Subcutaneous abdominal adipose tissue (tissue), 5 donors: Measurements from ENCODE around the gene ABCF2.

Experiments
- H3K27ac ChIP-seq: one replicate; pipeline ENCODE4 v1.7.0; 2013; ENCODE audit warnings: low read depth, mild to moderate bottlenecking, inconsistent platforms, low read length, moderate library complexity
- H3K27me3 ChIP-seq, 5 donors: one replicate each; pipeline ENCODE4 v1.7.0; 2013; ENCODE audit warnings: low read length in 5 of 5, inconsistent platforms in 1 of 5; ENCODE audit not compliant: control insufficient read depth in 5 of 5, insufficient read depth in 4 of 5
- H3K36me3 ChIP-seq, 5 donors: one replicate each; pipeline ENCODE4 v1.7.0; 2013; ENCODE audit warnings: low read length in 5 of 5; ENCODE audit not compliant: control insufficient read depth in 5 of 5, insufficient read depth in 5 of 5
- H3K4me1 ChIP-seq, 5 donors: one replicate each; pipeline ENCODE4 v1.7.0; 2013; ENCODE audit warnings: low read length in 5 of 5, mild to moderate bottlenecking in 3 of 5, moderate library complexity in 1 of 5; ENCODE audit not compliant: control insufficient read depth in 5 of 5, insufficient read depth in 5 of 5
- H3K4me3 ChIP-seq, 5 donors: one replicate each; pipeline ENCODE4 v1.7.0; 2013; ENCODE audit warnings: low read length in 5 of 5, low read depth in 1 of 5
- H3K9ac ChIP-seq, 5 donors: one replicate each; pipeline ENCODE4 v1.7.0; 2013; ENCODE audit warnings: low read length in 5 of 5, mild to moderate bottlenecking in 4 of 5, moderate library complexity in 3 of 5
- H3K9me3 ChIP-seq, 5 donors: one replicate each; pipeline ENCODE4 v1.7.0; 2013; ENCODE audit warnings: low read length in 5 of 5; ENCODE audit not compliant: control insufficient read depth in 5 of 5
- donor health status: healthy.
- donor health status: healthy.
- donor health status: healthy.
- donor health status: healthy.
- donor health status: healthy.

ABCF2 gene

GRCh38 chr7:151254316-151254715 is 27.3 kb upstream of the ABCF2 start:
- H3K36me3 ChIP-seq, result no peaks in the 10 kb centered on the region
- peak overlapping the region in 1 of 5 donors; percentile 35 for H3K9ac ChIP-seq
- no peaks in the 10 kb centered on the region for H3K9me3 ChIP-seq
- H3K4me3 ChIP-seq, result no peak overlapping the region
- peaks cover 3 to 50% (median 37%) of the 10 kb centered on the region in 5 donors for H3K4me1 ChIP-seq
- H3K27me3 ChIP-seq, result peaks cover 0 to 12% (median 8%) of the 10 kb centered on the region in 5 donors
- no peak overlapping the region for H3K27ac ChIP-seq

GRCh38 chr7:151252961-151253711 is 26.1 kb upstream of the ABCF2 start:
- H3K27ac ChIP-seq, result no peak overlapping the region
- H3K4me1 ChIP-seq, result peaks cover 3 to 56% (median 44%) of the 10 kb centered on the region in 5 donors
- H3K9me3 ChIP-seq, result no peaks in the 10 kb centered on the region
- peak overlapping the region in 2 of 5 donors; percentile 35 to 81 for H3K9ac ChIP-seq
- peaks cover 0 to 12% (median 8%) of the 10 kb centered on the region in 5 donors for H3K27me3 ChIP-seq
- peak overlapping the region in 2 of 5 donors; percentile 66 to 68 for H3K4me3 ChIP-seq
- no peaks in the 10 kb centered on the region for H3K36me3 ChIP-seq

- H3K9me3 ChIP-seq, result no peaks in the 10 kb centered on the region
- H3K9ac ChIP-seq, result peak overlapping the region in 3 of 5 donors; percentile 72 to 81 (median 73)
- peaks cover 3 to 61% (median 50%) of the 10 kb centered on the region in 5 donors for H3K4me1 ChIP-seq
- H3K27ac ChIP-seq, result no peak overlapping the region
- H3K4me3 ChIP-seq, result peak overlapping the region; percentile 66 to 78 (median 68)
- no peaks in the 10 kb centered on the region for H3K36me3 ChIP-seq
- peaks cover 0 to 10% (median 5%) of the 10 kb centered on the region in 5 donors for H3K27me3 ChIP-seq
Measured at GRCh38 chr7:151252561-151252835, 25.5 kb upstream of the ABCF2 start.

- Histone ChIP-seq H3K4me3 (peak overlapping the region; percentile 66 to 78 (median 68)), H3K27ac (peak overlapping the region; percentile 30), H3K27me3 (peaks cover 0 to 10% (median 3%) of the 10 kb centered on the region in 5 donors), H3K36me3 (no peaks in the 10 kb centered on the region), H3K4me1 (peaks cover 4 to 67% (median 55%) of the 10 kb centered on the region in 5 donors), H3K9me3 (no peaks in the 10 kb centered on the region), H3K9ac (peak overlapping the region in 4 of 5 donors; percentile 65 to 81 (median 72))
Measured at GRCh38 chr7:151251689-151252560, 24.9 kb upstream of the ABCF2 start.

- Histone ChIP-seq H3K4me1 (peaks cover 6 to 66% (median 59%) of the 10 kb centered on the region in 5 donors), H3K27me3 (peaks cover 0 to 8% (median 0%) of the 10 kb centered on the region in 5 donors), H3K9ac (peak overlapping the region in 3 of 5 donors; percentile 53 to 64 (median 61))
Measured at GRCh38 chr7:151251328-151251688, 24.3 kb upstream of the ABCF2 start.

GRCh38 chr7:151250181-151251132 is 23.5 kb upstream of the ABCF2 start:
- Histone ChIP-seq H3K27ac (no peak overlapping the region), H3K4me1 (peaks cover 6 to 73% (median 67%) of the 10 kb centered on the region in 5 donors), H3K4me3 (peak overlapping the region in 4 of 5 donors; percentile 22 to 68 (median 60)), H3K9ac (peak overlapping the region in 2 of 5 donors; percentile 31 to 45), H3K9me3 (no peaks in the 10 kb centered on the region), H3K27me3 (peaks cover 0 to 16% (median 0%) of the 10 kb centered on the region in 5 donors), H3K36me3 (no peaks in the 10 kb centered on the region)

More at GRCh38 chr7:151251328-151251688, 24.3 kb upstream of the ABCF2 start:
- Histone ChIP-seq H3K36me3 (no peaks in the 10 kb centered on the region), H3K4me3 (peak overlapping the region; percentile 42 to 69 (median 66)), H3K27ac (peak overlapping the region; percentile 30), H3K9me3 (no peaks in the 10 kb centered on the region)

GRCh38 chr7:151249732-151250072 is 22.7 kb upstream of the ABCF2 start:
- peaks cover 6 to 79% (median 73%) of the 10 kb centered on the region in 5 donors for H3K4me1 ChIP-seq
- peak overlapping the region in 2 of 5 donors; percentile 31 to 45 for H3K9ac ChIP-seq
- peak overlapping the region in 4 of 5 donors; percentile 22 to 63 (median 57) for H3K4me3 ChIP-seq
- peak overlapping the region; percentile 72 for H3K27ac ChIP-seq
- H3K27me3 ChIP-seq, result peaks cover 0 to 17% (median 3%) of the 10 kb centered on the region in 5 donors
- H3K36me3 ChIP-seq, result no peaks in the 10 kb centered on the region
- H3K9me3 ChIP-seq, result no peaks in the 10 kb centered on the region

GRCh38 chr7:151249034-151249731 is 22.2 kb upstream of the ABCF2 start:
- Histone ChIP-seq H3K27ac (peak overlapping the region; percentile 72), H3K9ac (peak overlapping the region in 3 of 5 donors; percentile 4 to 71 (median 69)), H3K27me3 (peaks cover 0 to 18% (median 6%) of the 10 kb centered on the region in 5 donors), H3K36me3 (no peaks in the 10 kb centered on the region), H3K4me3 (peak overlapping the region in 4 of 5 donors; percentile 59 to 65 (median 64)), H3K9me3 (no peaks in the 10 kb centered on the region), H3K4me1 (peaks cover 6 to 84% (median 75%) of the 10 kb centered on the region in 5 donors)
